Astrocyte (in vitro differentiated cells and primary cell): ENCODE results near the gene ENOX1. TPM values are rescaled to one million over a fixed set of nuclear protein-coding genes. Genes with fewer than 3 reads are reported as not detected.

Source experiments
- DNase-seq: peaks from one replicate; pipeline ENCODE4 v3.0.0-alpha.2; 2010; ENCODE audit warnings: low read depth
- FAIRE-seq: peaks from 2 replicates; lab custom pipeline; 2011; peaks lifted over from hg19 to GRCh38; lab: Jason Lieb, UNC
- H2AFZ ChIP-seq: 2 replicates; pipeline ENCODE4 v1.6.0; 2012; ENCODE audit warnings: low read depth, low read length, inconsistent platforms
- H3K27ac ChIP-seq: 2 replicates; pipeline ENCODE4 v1.5.1; 2011; ENCODE audit warnings: low read depth, low read length, inconsistent platforms
- H3K27me3 ChIP-seq: 2 replicates; pipeline ENCODE4 v1.6.0; 2011; ENCODE audit warnings: low read length, inconsistent platforms; ENCODE audit not compliant: insufficient read depth
- H3K36me3 ChIP-seq: 2 replicates; pipeline ENCODE4 v1.5.1; 2011; ENCODE audit warnings: low read length, inconsistent platforms; ENCODE audit not compliant: insufficient read depth
- H3K4me1 ChIP-seq: 2 replicates; pipeline ENCODE4 v1.5.1; 2011; ENCODE audit warnings: low read length, inconsistent platforms; ENCODE audit not compliant: insufficient read depth
- H3K4me2 ChIP-seq: 2 replicates; pipeline ENCODE4 v1.6.0; 2012; ENCODE audit warnings: low read length, inconsistent platforms
- H3K4me3 ChIP-seq: 2 replicates; pipeline ENCODE4 v1.5.1; 2011; ENCODE audit warnings: low read depth, mild to moderate bottlenecking, low read length, inconsistent platforms; ENCODE audit not compliant: insufficient read depth
- H3K79me2 ChIP-seq: 2 replicates; pipeline ENCODE4 v1.6.0; 2012; ENCODE audit warnings: mild to moderate bottlenecking, low read length, inconsistent platforms; ENCODE audit not compliant: insufficient read depth
- H3K9ac ChIP-seq: 2 replicates; pipeline ENCODE4 v1.6.0; 2012; ENCODE audit warnings: mild to moderate bottlenecking, low read length, inconsistent platforms
- H3K9me3 ChIP-seq: 2 replicates; pipeline ENCODE4 v1.5.1; 2012; ENCODE audit warnings: low read depth, mild to moderate bottlenecking, low read length, inconsistent platforms; ENCODE audit not compliant: insufficient read depth
- H4K20me1 ChIP-seq: 2 replicates; pipeline ENCODE4 v1.6.0; 2012; ENCODE audit warnings: low read length, inconsistent platforms; ENCODE audit not compliant: insufficient read depth
- H3K27ac Mint-ChIP-seq: one replicate; pipeline ENCODE4 v1.8.0; 2021; ENCODE audit warnings: mild to moderate bottlenecking, mixed read lengths; ENCODE audit not compliant: unreplicated experiment
- H3K27me3 Mint-ChIP-seq: one replicate; pipeline ENCODE4 v1.8.0; 2021; ENCODE audit warnings: low read depth, mixed read lengths; ENCODE audit not compliant: unreplicated experiment
- H3K36me3 Mint-ChIP-seq: one replicate; pipeline ENCODE4 v1.8.0; 2021; ENCODE audit warnings: low read depth, mixed read lengths; ENCODE audit not compliant: unreplicated experiment
- H3K4me1 Mint-ChIP-seq: one replicate; pipeline ENCODE4 v1.8.0; 2021; ENCODE audit warnings: low read depth, mixed read lengths; ENCODE audit not compliant: unreplicated experiment
- H3K4me3 Mint-ChIP-seq: one replicate; pipeline ENCODE4 v1.8.0; 2021; ENCODE audit warnings: mild to moderate bottlenecking, moderate library complexity, mixed read lengths; ENCODE audit not compliant: unreplicated experiment
- H3K9me3 Mint-ChIP-seq: one replicate; pipeline ENCODE4 v1.8.0; 2021; ENCODE audit warnings: mild to moderate bottlenecking, mixed read lengths; ENCODE audit not compliant: unreplicated experiment
- CTCF ChIP-seq: IDR thresholded peaks from 2 replicates; pipeline ENCODE4 v1.5.1; 2011; ENCODE audit warnings: low read depth, mild to moderate bottlenecking, inconsistent platforms, low read length, moderate library complexity; ENCODE audit not compliant: insufficient read depth
- EZH2 ChIP-seq: IDR thresholded peaks from 2 replicates; pipeline ENCODE4 v1.6.1; 2012; ENCODE audit warnings: mild to moderate bottlenecking, low read length, inconsistent platforms; ENCODE audit not compliant: insufficient read depth
- total RNA-seq: library from RNA; stranded (reverse); gene quantifications from 2 replicates; pipeline ENCODE4 v1.2.1, GENCODE V29; 2021

The ENOX1 gene
- total RNA-seq, 1 donor from 2014 or later: 2.3 TPM

DNA sequence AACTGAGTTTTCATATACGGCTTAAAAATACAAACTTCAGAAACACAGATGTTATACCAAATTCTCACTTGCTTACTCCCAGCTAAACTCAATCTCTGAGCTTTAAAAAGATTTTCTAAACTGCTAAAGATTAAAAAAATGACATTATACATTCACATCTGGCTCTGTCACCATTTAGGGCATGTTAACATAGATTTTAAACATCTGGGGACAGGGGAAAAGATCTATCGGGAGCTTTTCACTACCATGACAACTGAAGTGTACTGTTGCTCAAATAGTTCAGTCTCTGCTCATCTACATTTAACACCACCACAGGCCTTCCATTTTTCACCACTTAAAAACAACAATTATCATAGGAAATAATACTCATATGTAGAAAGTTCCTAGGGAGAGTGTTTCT, 190.8 kb downstream of the ENOX1 start:
- Histone ChIP-seq H3K9ac (no peak overlapping the region), H3K4me1 (no peaks in the 10 kb centered on the region), H3K27me3 (no peaks in the 10 kb centered on the region), H3K4me3 (no peak overlapping the region), H3K27ac (no peak overlapping the region), H3K36me3 (no peaks in the 10 kb centered on the region), H2AFZ (no peak overlapping the region), H3K9me3 (no peaks in the 10 kb centered on the region), H3K4me2 (no peak overlapping the region), H4K20me1 (no peaks in the 10 kb centered on the region), H3K79me2 (no peaks in the 10 kb centered on the region)
- peaks cover 5% of the 10 kb centered on the region for H3K4me1 Mint-ChIP-seq
- TF ChIP-seq EZH2 (no peak), CTCF (no peak)
- H3K27me3 Mint-ChIP-seq: no peaks in the 10 kb centered on the region
- no peaks in the 10 kb centered on the region for H3K9me3 Mint-ChIP-seq
- FAIRE-seq (no peak), DNase-seq (no peak)
- no peak overlapping the region for H3K27ac Mint-ChIP-seq
- no peak overlapping the region for H3K4me3 Mint-ChIP-seq
- no peaks in the 10 kb centered on the region for H3K36me3 Mint-ChIP-seq

DNA sequence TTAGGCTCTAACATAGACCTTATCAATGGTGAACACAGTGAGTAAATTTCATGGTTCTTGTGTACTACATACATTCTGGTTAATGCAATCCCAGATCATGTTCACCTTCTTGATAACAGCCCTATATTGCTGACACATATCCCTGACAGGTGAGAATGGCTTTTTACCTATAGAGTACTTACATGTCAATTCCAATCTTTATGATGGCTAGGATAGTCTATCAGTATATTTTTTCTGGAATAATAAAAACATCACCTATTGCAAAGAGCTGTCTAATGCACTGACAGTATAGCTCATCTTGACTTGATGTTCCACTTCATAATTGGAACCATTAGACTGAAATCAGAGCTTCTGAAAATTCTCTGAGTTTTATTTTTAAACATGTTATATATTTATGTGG, 199.4 kb downstream of the ENOX1 start:
- H3K4me1 Mint-ChIP-seq: peaks cover 2% of the 10 kb centered on the region
- Histone ChIP-seq H3K4me3 (no peak overlapping the region), H2AFZ (no peak overlapping the region), H3K79me2 (no peaks in the 10 kb centered on the region), H3K4me1 (no peaks in the 10 kb centered on the region), H3K36me3 (no peaks in the 10 kb centered on the region), H3K27me3 (no peaks in the 10 kb centered on the region), H3K9ac (no peak overlapping the region), H3K9me3 (no peaks in the 10 kb centered on the region), H4K20me1 (no peaks in the 10 kb centered on the region), H3K4me2 (no peak overlapping the region), H3K27ac (no peak overlapping the region)
- peaks cover 3% of the 10 kb centered on the region for H3K27me3 Mint-ChIP-seq
- no peak for FAIRE-seq
- no peak for DNase-seq
- no peaks in the 10 kb centered on the region for H3K36me3 Mint-ChIP-seq
- H3K27ac Mint-ChIP-seq: no peak overlapping the region
- H3K4me3 Mint-ChIP-seq: no peak overlapping the region
- no peak for TF ChIP-seq CTCF
- TF ChIP-seq EZH2: no peak
- no peaks in the 10 kb centered on the region for H3K9me3 Mint-ChIP-seq

DNA sequence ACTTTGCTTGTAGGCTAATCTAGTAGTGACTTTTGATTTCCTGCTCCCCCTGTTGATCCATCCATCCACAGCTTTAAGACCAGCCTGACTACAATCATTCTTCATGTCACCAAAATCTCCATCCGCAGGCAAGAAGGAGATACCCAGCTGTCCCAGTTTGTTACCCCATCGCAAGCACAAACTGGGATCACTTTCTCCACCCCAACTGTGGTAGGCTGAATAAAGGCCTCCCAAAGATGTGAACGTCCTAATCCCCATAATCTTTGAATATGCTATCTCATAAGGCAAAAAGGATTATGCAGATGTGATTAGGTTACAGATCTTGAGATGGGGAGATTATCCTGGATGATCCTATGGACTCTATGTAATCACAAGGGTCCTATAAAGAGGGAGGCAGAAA, 202.0 kb downstream of the ENOX1 start:
- H2AFZ ChIP-seq: no peak overlapping the region
- no peaks in the 10 kb centered on the region for H3K79me2 ChIP-seq
- no peak overlapping the region for H3K27ac ChIP-seq
- no peak for FAIRE-seq
- H3K4me3 Mint-ChIP-seq: no peak overlapping the region
- no peak overlapping the region for H3K27ac Mint-ChIP-seq
- H4K20me1 ChIP-seq: no peaks in the 10 kb centered on the region
- no peaks in the 10 kb centered on the region for H3K9me3 ChIP-seq
- TF ChIP-seq CTCF: no peak
- TF ChIP-seq EZH2: no peak
- H3K9me3 Mint-ChIP-seq: no peaks in the 10 kb centered on the region
- no peak overlapping the region for H3K4me2 ChIP-seq
- DNase-seq: no peak
- H3K27me3 Mint-ChIP-seq: peaks cover 3% of the 10 kb centered on the region
- H3K36me3 Mint-ChIP-seq: no peaks in the 10 kb centered on the region
- no peaks in the 10 kb centered on the region for H3K27me3 ChIP-seq
- peaks cover 2% of the 10 kb centered on the region for H3K4me1 Mint-ChIP-seq
- H3K36me3 ChIP-seq: no peaks in the 10 kb centered on the region
- no peak overlapping the region for H3K4me3 ChIP-seq
- H3K9ac ChIP-seq: no peak overlapping the region
- H3K4me1 ChIP-seq: no peaks in the 10 kb centered on the region
